CD4-positive, alpha-beta T cell treated with Interleukin-6 at 100 ng/mL for 8 hours (primary cell): Measurements from ENCODE around the gene NFKBIA.
"Not testable (repeated sequence)": the region's sequence is repeated elsewhere in the genome, so short reads cannot be mapped to it uniquely, and the experiment has no call there.

Experiments
- DNase-seq: peaks from one replicate; pipeline ENCODE4 v3.0.0-alpha.2; 2020; ENCODE audit warnings: mixed read lengths, low spot score

NFKBIA gene

DNA sequence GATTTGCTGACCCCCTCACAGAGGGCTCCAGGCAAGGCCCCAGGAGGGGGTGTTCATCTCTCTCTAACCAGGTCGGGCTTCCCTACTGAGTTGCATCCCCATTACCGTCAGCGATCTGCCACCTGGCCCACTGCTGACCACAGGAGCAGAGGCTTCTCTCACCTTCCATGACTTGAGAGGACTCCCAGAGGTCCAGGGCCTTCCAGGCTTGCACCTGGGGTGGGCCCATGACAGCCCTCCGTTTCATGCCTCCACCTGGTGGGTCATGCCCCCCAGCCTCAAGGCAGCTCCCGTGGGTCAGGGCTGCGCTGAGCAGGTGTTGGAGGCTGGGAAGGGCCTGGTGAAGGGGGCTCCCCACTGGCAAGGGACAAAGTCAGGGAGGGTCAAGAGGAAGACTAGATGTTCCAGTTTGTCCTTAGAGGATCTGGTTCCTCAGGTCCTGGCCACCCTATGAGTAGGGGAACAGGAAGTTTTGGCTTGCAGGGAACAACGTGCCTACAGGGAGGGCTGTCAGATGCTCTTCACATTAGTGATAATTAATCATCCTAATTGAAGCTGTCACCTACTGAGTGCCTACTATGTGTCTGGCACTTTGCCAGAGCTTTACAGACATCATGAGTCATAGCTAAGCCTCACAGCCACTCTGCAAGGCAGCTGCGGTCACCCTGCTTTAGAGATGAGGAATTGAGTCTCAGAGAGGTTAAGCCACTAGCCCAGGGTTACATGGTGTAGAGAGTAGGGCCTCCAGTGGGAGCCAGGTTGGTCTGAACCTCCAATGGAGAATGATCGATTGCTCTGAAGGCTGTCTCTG lies 13.8 kb downstream of the NFKBIA start:
- peak; percentile 28 for DNase-seq

DNA sequence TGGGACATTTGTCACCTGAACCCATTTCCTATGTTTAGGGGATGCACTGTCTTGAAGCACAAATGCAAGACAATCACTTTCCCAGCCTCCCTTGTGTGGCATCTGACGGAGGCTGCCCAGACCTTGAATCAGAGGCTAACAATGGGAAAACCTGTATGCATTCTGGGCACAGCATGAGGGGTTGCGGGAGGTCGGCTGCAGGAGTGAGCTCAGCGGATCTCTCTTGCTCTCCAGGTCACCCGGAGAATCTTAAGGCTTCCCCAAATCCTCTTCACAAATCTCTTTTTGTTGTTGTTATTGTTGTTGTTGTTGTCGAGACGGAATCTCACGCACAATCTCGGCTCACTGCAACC lies 15.3 kb downstream of the NFKBIA start:
- no peak for DNase-seq

DNA sequence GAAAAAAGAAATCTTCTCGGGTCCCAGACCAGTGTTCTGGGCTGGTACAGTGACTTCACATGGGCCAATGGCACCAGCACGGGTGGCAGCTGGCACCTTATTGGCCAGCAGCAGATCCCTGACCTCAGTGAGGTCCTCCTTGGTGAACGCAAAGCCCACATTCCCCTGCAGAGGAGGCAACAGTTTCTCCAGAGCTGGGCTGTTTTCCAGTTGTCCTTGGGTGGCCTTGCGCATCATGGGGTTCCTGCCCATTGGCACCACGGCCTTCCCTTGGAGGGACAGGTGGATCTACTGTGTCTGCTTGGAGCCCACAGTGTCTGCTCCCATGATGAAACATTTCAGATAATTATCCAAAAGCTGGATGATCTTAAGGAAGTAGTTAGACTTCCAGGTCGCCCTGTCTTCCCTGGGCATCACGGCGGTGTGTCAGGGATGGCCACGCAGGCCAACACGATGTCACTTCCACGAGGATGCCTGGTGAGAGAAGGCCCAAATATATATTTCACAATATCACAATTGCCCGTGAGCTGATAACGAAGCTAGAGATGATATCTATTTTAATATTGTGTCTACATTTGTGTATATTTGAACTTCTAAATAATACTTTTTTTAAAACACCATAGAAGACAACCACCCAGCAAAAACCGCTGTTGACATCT lies 15.8 kb downstream of the NFKBIA start:
- no peak for DNase-seq

DNA sequence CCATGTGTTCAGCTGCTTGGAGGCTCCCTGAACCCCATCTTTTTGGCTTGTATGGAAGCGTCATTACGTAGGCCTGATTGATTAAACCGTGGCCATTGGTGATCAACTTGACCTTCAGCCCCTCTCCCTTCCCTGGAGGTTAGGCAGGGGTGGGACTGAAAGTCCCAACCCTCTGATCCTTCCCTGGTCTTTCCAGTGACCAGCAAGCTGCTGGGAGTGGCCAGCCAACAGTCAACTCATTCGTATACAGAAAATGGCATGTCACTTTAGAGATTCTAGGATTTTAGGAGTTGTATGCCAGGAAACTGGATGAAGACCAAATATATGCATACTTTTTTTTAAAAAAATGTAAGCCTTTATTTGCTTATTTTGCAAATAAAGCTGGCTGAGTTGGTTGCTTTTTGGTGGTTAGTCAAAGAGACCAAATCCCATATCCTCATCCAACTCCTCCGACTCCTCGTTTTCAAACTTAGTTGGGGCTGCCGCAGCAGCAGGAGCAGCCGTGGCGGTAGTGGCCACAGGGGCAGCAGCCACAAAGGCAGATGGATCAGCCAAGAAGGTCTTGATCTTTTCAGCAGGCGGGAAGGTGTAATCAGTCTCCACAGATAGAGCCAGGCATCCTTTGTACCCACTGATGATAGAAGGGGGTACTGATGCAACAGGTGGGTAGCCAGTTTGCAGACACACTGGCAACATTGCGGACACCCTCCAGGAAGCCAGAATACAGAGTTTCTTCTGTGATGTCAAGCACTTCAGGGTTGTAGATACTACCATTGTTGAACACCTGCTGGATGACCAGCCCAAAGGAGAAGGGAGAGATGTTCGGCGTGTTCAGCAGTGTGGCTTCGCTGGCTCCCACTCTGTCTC lies 16.6 kb downstream of the NFKBIA start:
- no peak for DNase-seq

- no peak for DNase-seq
These were observed 17.3 kb downstream of the NFKBIA start for GRCh38 chr14:35387219-35387618.

- no peak for DNase-seq
These were observed 17.9 kb downstream of the NFKBIA start for GRCh38 chr14:35386673-35387125.

- no peak for DNase-seq
These were observed 19.3 kb downstream of the NFKBIA start for GRCh38 chr14:35385042-35385839.

- no peak for DNase-seq
These were observed 20.0 kb downstream of the NFKBIA start for GRCh38 chr14:35384455-35385041.

DNA sequence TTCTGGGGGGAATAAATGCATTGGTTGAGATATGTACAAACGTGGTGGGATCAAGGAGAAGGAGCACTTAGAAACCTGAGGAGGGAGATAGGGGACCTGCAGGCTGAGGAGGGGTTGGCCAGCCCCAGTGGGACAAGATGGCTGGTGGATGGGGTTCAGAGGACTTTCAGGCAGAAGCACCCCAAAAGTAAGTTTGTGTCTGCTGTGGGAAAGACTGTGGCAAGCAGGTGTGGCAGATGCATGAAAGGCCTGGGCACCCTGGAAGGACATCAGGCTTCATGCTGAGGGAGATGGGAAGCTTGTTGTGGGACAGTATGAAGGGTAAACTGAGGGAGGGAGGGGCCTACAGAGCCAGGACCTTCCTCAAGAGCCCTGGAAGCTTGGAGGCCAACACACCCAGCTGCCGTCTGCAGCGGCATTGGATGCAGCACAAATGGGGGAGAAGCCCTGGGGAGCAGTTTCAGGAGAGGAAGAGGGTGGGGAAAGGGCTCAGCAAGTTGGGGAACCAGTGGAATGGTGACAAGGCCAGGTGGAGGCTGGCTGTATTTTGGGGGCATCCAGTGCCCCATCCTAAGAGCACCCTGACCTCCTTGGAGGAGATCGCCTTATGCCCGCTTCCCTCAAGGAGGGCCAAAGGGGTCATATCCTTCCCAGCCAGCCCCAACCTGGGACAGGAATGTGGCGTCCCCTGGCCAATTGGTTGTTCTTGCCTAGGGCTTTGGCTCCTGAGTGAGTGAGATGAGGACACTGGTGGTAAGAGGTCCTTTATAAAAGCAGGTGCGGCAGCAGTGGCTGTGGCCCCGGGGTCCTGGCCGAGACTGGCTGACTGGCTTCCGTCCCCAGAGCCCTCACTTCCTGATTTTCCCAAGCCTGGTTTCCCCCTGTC lies 20.7 kb downstream of the NFKBIA start:
- no peak for DNase-seq

- DNase-seq: no peak
These were observed 23.8 kb downstream of the NFKBIA start for GRCh38 chr14:35380794-35381193.

GRCh38 chr14:35379234-35379933 lies 25.2 kb downstream of the NFKBIA start:
- not testable (repeated sequence) for DNase-seq

GRCh38 chr14:35378425-35379233 lies 25.9 kb downstream of the NFKBIA start:
- no peak for DNase-seq

DNA sequence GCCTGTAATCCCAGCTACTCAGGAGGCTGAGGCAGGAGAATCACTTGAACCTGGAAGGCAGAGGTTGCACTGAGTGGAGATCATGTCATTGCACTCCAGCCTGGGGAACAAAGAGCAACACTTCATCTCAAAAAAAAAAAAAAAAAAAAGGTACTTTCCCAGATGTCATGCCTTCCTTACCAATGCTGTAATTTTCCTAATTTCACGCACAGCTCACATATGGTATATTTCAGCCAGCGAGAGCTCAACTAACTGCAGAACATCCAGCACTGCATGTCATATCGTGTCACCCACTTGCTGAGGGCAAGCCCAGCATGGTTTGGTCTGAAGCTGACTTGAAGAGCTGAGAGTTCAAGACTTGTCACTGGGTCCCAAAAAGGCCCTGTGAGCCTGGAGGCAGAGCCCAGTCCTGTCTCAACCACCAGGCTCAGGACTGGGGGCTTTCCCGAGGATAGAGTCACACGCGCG lies 29.0 kb downstream of the NFKBIA start:
- no peak for DNase-seq

DNA sequence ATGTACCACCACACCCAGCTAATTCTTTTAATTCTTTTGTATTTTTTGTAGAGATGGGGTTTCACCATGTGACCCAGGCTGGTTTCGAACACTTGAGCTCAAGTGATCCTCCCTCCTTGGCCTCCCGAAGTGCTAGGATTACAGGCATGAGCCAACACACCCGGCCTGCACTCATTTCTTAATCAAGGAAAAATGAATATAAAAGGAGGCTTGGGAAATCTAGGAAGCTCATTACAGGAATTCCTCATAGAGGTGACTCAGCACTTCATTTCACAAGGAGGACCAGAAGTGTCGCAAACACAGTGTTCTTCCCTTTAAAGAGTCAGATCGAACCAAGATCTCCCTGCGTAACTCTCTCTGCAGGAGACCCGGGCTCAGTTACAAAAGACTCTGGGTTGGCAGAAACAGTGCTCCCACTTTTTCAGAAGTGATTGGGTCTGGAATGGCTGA lies 30.3 kb downstream of the NFKBIA start:
- no peak for DNase-seq

GRCh38 chr14:35373208-35373607 lies 31.3 kb downstream of the NFKBIA start:
- DNase-seq: not testable (repeated sequence)

DNA sequence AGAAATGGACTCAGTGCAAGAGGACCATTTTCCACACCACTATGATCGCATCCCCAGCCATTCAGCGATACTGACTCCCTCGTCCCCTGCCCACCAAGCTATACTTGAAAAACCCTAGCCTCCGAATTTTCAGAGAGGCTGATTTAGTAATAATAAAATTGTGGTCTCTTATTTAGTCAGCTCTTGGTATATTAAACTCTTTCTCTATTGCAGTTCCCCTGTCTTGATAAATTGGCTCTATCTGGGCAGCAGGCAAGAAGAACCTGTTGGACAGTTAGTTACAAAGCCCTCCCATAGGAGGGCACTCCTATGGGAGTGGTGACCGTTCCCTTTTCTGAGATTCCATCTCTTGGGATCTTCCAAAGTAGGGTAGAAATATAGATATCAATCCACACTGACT lies 33.6 kb downstream of the NFKBIA start:
- DNase-seq: no peak

- DNase-seq: no peak
These were observed 34.8 kb downstream of the NFKBIA start for GRCh38 chr14:35369701-35370191.

DNA sequence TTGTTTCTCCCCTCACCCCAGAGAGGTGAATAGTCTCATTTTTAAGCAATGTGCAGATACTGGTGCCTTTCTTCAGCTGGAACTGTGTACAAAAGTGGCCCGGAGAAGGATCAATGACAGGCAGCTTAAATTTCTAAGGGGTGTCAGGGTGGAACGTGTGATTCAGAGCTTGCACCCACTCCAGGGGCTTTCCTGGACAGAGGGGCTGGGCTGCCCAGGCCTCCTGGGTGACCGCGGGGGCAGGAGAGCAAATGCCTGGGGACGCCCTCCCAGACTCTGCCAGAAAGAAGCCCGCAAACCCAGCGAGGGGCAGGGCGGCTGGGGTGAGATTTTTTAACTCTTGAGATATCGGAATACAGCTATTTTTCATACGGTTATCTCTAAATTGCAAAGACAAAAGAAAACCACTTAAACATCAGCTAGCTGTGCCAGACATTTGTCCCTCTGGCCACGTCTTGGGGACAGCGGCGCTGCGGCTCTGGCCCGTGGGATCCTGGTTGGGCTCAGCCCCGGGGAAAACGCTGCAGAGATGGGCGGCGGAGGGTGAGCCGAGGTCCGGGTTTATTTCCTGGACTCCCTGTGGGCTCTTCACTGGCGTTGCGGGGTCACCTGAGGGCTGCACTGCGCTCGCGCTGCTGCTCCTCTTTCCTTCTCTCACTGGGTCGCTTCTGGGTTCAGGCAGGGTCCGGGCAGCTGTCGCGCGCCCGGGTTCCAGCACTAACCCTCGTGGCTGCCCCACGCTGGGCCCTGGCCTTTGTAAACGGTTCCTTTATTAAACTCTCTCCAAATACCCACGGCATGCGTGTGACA lies 35.8 kb downstream of the NFKBIA start:
- no peak for DNase-seq
